Ovary (tissue), 3 donors: Measurements from ENCODE around the gene SHISA4.

ENCODE experiments used
- POLR2A ChIP-seq: fragments of 450-650 bp; IDR thresholded peaks from one replicate; pipeline ENCODE4 v1.6.1; 2017; ENCODE audit warnings: antibody characterized with exemption, mild to moderate bottlenecking, moderate library complexity
- TF ChIP-seq, protein P1 (sequence below), 3 donors: fragments of 450-650 bp in 2 of 3; fragments of 200-600 bp in 1 of 3; IDR thresholded peaks; one replicate each; pipeline versions ENCODE4 v1.5.1 to v1.8.0; 2016 to 2022; ENCODE audit warnings: antibody characterized with exemption in 3 of 3, mild to moderate bottlenecking in 1 of 3
- donor health status: DM: no; HTN: no; CAD: no.

GRCh38 chr1:201903135-201903534 is 14.4 kb downstream of the SHISA4 start:
- TF ChIP-seq, protein P1, sequence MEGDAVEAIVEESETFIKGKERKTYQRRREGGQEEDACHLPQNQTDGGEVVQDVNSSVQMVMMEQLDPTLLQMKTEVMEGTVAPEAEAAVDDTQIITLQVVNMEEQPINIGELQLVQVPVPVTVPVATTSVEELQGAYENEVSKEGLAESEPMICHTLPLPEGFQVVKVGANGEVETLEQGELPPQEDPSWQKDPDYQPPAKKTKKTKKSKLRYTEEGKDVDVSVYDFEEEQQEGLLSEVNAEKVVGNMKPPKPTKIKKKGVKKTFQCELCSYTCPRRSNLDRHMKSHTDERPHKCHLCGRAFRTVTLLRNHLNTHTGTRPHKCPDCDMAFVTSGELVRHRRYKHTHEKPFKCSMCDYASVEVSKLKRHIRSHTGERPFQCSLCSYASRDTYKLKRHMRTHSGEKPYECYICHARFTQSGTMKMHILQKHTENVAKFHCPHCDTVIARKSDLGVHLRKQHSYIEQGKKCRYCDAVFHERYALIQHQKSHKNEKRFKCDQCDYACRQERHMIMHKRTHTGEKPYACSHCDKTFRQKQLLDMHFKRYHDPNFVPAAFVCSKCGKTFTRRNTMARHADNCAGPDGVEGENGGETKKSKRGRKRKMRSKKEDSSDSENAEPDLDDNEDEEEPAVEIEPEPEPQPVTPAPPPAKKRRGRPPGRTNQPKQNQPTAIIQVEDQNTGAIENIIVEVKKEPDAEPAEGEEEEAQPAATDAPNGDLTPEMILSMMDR (IDR thresholded peaks at IDR 0.05), result no peak
- TF ChIP-seq POLR2A, result no peak
